Amygdala (tissue), 56 donors: ENCODE measurements around the gene FOXC1.

Experiments used
- DNase-seq, 56 donors: peaks; one replicate each; lab custom pipeline; 2025; lab: John Stamatoyannopoulos, UW

Gene FOXC1

GRCh38 chr6:1636971-1637871 lies 27.5 kb downstream of the FOXC1 start:
- no peak for DNase-seq

GRCh38 chr6:1639430-1639829 lies 29.7 kb downstream of the FOXC1 start:
- DNase-seq, result no peak

GRCh38 chr6:1640476-1640875 lies 30.8 kb downstream of the FOXC1 start:
- no peak for DNase-seq

- no peak for DNase-seq
These were observed 31.7 kb downstream of the FOXC1 start for GRCh38 chr6:1641343-1641885.

GRCh38 chr6:1643111-1643510 lies 33.4 kb downstream of the FOXC1 start:
- DNase-seq, result no peak

- no peak for DNase-seq
These were observed 34.2 kb downstream of the FOXC1 start for GRCh38 chr6:1643830-1644445.

GRCh38 chr6:1644516-1645060 lies 34.9 kb downstream of the FOXC1 start:
- DNase-seq, result no peak

- no peak for DNase-seq
These were observed 35.9 kb downstream of the FOXC1 start for GRCh38 chr6:1645466-1646185.

- DNase-seq, result no peak
These were observed 41.6 kb downstream of the FOXC1 start for GRCh38 chr6:1651362-1651761.

GRCh38 chr6:1652842-1653241 lies 43.1 kb downstream of the FOXC1 start:
- no peak for DNase-seq

- no peak for DNase-seq
These were observed 44.3 kb downstream of the FOXC1 start for GRCh38 chr6:1654054-1654453.

- DNase-seq, result no peak
These were observed 47.5 kb downstream of the FOXC1 start for GRCh38 chr6:1657116-1657770.

- no peak for DNase-seq
These were observed 48.1 kb downstream of the FOXC1 start for GRCh38 chr6:1657771-1658165.

GRCh38 chr6:1658212-1659005 lies 48.7 kb downstream of the FOXC1 start:
- no peak for DNase-seq

- DNase-seq, result no peak
These were observed 50.1 kb downstream of the FOXC1 start for GRCh38 chr6:1659816-1660215.

GRCh38 chr6:1662534-1662933 lies 52.8 kb downstream of the FOXC1 start:
- DNase-seq, result no peak
